GM18870 (cell line): ENCODE data around the gene PXMP2.

Experiments
- ATAC-seq: cut with Tn5 transposase; IDR thresholded peaks from one replicate; pipeline ENCODE4 v1.9.1; 2021; ENCODE audit warnings: moderate library complexity; ENCODE audit not compliant: unreplicated experiment

The PXMP2 gene

GRCh38 chr12:132687211-132688164, at the start of gene PXMP2, which contains the start of gene POLE:
TSS of gene PXMP2 (plus strand) at chr12:132687587. CDS start at chr12:132687671, 84 bp downstream.
TSS of gene POLE (minus strand) at chr12:132687342. CDS start at chr12:132687315, 27 bp downstream.
- peak; percentile 85 for ATAC-seq

GRCh38 chr12:132637811-132638210, 49.6 kb upstream of the PXMP2 start:
- ATAC-seq: no peak

GRCh38 chr12:132638541-132639408, 48.6 kb upstream of the PXMP2 start:
- ATAC-seq: no peak

GRCh38 chr12:132639956-132640520, 47.3 kb upstream of the PXMP2 start:
- no peak for ATAC-seq

- ATAC-seq: no peak
Measured at GRCh38 chr12:132640936-132641335, 46.5 kb upstream of the PXMP2 start.

- ATAC-seq: no peak
Measured at GRCh38 chr12:132641811-132642650, 45.4 kb upstream of the PXMP2 start.

- no peak for ATAC-seq
Measured at GRCh38 chr12:132642846-132643835, 44.2 kb upstream of the PXMP2 start.

GRCh38 chr12:132646850-132647249, 40.5 kb upstream of the PXMP2 start:
- ATAC-seq: no peak

GRCh38 chr12:132647858-132648257, 39.5 kb upstream of the PXMP2 start:
- no peak for ATAC-seq

- ATAC-seq: no peak
Measured at GRCh38 chr12:132648616-132649225, 38.7 kb upstream of the PXMP2 start.

- no peak for ATAC-seq
Measured at GRCh38 chr12:132649226-132649945, 38.0 kb upstream of the PXMP2 start.

GRCh38 chr12:132651444-132652100, 35.8 kb upstream of the PXMP2 start:
- no peak for ATAC-seq

- no peak for ATAC-seq
Measured at GRCh38 chr12:132653567-132654290, 33.7 kb upstream of the PXMP2 start.

- no peak for ATAC-seq
Measured at GRCh38 chr12:132657004-132657727, 30.2 kb upstream of the PXMP2 start.

GRCh38 chr12:132658149-132658894, 29.1 kb upstream of the PXMP2 start:
- no peak for ATAC-seq
